IPS-18c (cell line): ENCODE measurements around the gene HEXIM1.
A peak's percentile ranks its signal among the peaks of the same experiment; 100 is the strongest.

ENCODE experiments used
- H3K4me3 ChIP-seq: 2 replicates; pipeline ENCODE4 v1.7.0; 2013; ENCODE audit warnings: low read depth, mild to moderate bottlenecking, low read length, moderate library complexity; ENCODE audit not compliant: insufficient read depth
- H3K9me3 ChIP-seq: one replicate; pipeline ENCODE4 v1.6.1; 2013; ENCODE audit warnings: mild to moderate bottlenecking, low read length, moderate library complexity; ENCODE audit not compliant: control insufficient read depth, insufficient read depth

The HEXIM1 gene

GRCh38 chr17:45149669-45150664, 1.7 kb downstream of the HEXIM1 start:
- no peaks in the 10 kb centered on the region for H3K9me3 ChIP-seq

GRCh38 chr17:45150911-45151809, 2.9 kb downstream of the HEXIM1 start:
- Histone ChIP-seq H3K9me3 (no peaks in the 10 kb centered on the region), H3K4me3 (peak overlapping the region; percentile 36)

More at GRCh38 chr17:45149669-45150664, 1.7 kb downstream of the HEXIM1 start:
- H3K4me3 ChIP-seq, result peak overlapping the region; percentile 88

- H3K9me3 ChIP-seq, result no peaks in the 10 kb centered on the region
- no peak overlapping the region for H3K4me3 ChIP-seq
Measured at GRCh38 chr17:45155029-45155428, 6.8 kb downstream of the HEXIM1 start.

GRCh38 chr17:45155483-45155882, 7.2 kb downstream of the HEXIM1 start:
- no peak overlapping the region for H3K4me3 ChIP-seq
- H3K9me3 ChIP-seq, result no peaks in the 10 kb centered on the region

- H3K4me3 ChIP-seq, result no peak overlapping the region
- no peaks in the 10 kb centered on the region for H3K9me3 ChIP-seq
Measured at GRCh38 chr17:45156242-45156641, 8.0 kb downstream of the HEXIM1 start.

- H3K9me3 ChIP-seq, result no peaks in the 10 kb centered on the region
- peak overlapping the region; percentile 97 for H3K4me3 ChIP-seq
Measured at GRCh38 chr17:45160447-45161287, 12.4 kb downstream of the HEXIM1 start.

GRCh38 chr17:45161288-45162024, 13.2 kb downstream of the HEXIM1 start, which contains the start of gene HEXIM2:
Gene HEXIM2 (plus strand): TSS chr17:45161875. CDS start chr17:45162794, 919 bp downstream.
- H3K4me3 ChIP-seq, result peak within 1 kb of the TSS; percentile 97
- H3K9me3 ChIP-seq, result no peaks in the 10 kb centered on the region

- Histone ChIP-seq H3K4me3 (peak overlapping the region; percentile 45), H3K9me3 (no peaks in the 10 kb centered on the region)
Measured at GRCh38 chr17:45162025-45162687, 13.9 kb downstream of the HEXIM1 start.

- H3K9me3 ChIP-seq, result no peaks in the 10 kb centered on the region
- no peak overlapping the region for H3K4me3 ChIP-seq
Measured at GRCh38 chr17:45164734-45165269, 16.5 kb downstream of the HEXIM1 start.

- Histone ChIP-seq H3K4me3 (no peak overlapping the region), H3K9me3 (no peaks in the 10 kb centered on the region)
Measured at GRCh38 chr17:45168991-45169752, 20.9 kb downstream of the HEXIM1 start.

GRCh38 chr17:45170280-45170930, 22.1 kb downstream of the HEXIM1 start:
- Histone ChIP-seq H3K9me3 (no peaks in the 10 kb centered on the region), H3K4me3 (no peak overlapping the region)

GRCh38 chr17:45170931-45171337, 22.7 kb downstream of the HEXIM1 start:
- H3K9me3 ChIP-seq, result no peaks in the 10 kb centered on the region
- peak overlapping the region; percentile 6; the same call in 1 of the 2 replicates for H3K4me3 ChIP-seq

GRCh38 chr17:45171338-45172231, 23.3 kb downstream of the HEXIM1 start:
- Histone ChIP-seq H3K4me3 (peak overlapping the region; percentile 6), H3K9me3 (no peaks in the 10 kb centered on the region)

GRCh38 chr17:45172232-45172540, 23.9 kb downstream of the HEXIM1 start:
- Histone ChIP-seq H3K4me3 (peak overlapping the region; percentile 9), H3K9me3 (no peaks in the 10 kb centered on the region)
